ENCODE measurements around the gene MSH6. TPM values are rescaled to one million over a fixed set of nuclear protein-coding genes. Genes with fewer than 3 reads are reported as not detected.

The MSH6 gene
- total and polyA plus RNA-seq, 2 experiments from 2014 or later = 109 to 311 TPM

DNA sequence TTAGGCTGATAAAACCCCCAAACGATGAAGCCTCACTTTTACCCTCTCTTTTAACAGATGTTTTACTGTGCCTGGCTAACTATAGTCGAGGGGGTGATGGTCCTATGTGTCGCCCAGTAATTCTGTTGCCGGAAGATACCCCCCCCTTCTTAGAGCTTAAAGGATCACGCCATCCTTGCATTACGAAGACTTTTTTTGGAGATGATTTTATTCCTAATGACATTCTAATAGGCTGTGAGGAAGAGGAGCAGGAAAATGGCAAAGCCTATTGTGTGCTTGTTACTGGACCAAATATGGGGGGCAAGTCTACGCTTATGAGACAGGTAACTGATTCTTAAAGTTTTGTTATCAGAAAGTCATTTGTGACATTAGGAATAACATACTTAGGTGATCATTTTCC lies 20.4 kb downstream of the MSH6 start (continued):
- TF ChIP-seq REST (IDR thresholded peaks at IDR 0.05; ENCODE audit: unreplicated experiment) (no peak), ETS1 (IDR thresholded peaks at IDR 0.05) (no peak), STAT1 (IDR thresholded peaks at IDR 0.05; ENCODE audit: unreplicated experiment) (no peak), CREB1 (CRISPR knock-in tag; IDR thresholded peaks at IDR 0.05; ENCODE audit: low read depth) (no peak), POLR2AphosphoS5 (IDR thresholded peaks at IDR 0.05; ENCODE audit: low read depth) (no peak), NANOG (IDR thresholded peaks at IDR 0.05; ENCODE audit: borderline replicate concordance) (no peak), ZNF114 (CRISPR knock-in tag; IDR thresholded peaks at IDR 0.05) (no peak), ZNF331 (CRISPR knock-in tag; IDR thresholded peaks at IDR 0.05; ENCODE audit: low read depth) (no peak)
- TF ChIP-seq, protein P1, sequence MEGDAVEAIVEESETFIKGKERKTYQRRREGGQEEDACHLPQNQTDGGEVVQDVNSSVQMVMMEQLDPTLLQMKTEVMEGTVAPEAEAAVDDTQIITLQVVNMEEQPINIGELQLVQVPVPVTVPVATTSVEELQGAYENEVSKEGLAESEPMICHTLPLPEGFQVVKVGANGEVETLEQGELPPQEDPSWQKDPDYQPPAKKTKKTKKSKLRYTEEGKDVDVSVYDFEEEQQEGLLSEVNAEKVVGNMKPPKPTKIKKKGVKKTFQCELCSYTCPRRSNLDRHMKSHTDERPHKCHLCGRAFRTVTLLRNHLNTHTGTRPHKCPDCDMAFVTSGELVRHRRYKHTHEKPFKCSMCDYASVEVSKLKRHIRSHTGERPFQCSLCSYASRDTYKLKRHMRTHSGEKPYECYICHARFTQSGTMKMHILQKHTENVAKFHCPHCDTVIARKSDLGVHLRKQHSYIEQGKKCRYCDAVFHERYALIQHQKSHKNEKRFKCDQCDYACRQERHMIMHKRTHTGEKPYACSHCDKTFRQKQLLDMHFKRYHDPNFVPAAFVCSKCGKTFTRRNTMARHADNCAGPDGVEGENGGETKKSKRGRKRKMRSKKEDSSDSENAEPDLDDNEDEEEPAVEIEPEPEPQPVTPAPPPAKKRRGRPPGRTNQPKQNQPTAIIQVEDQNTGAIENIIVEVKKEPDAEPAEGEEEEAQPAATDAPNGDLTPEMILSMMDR (conservative IDR thresholded peaks at IDR 0.05; ENCODE audit: low read depth in 2 of 2) = no peak

GRCh38 chr2:47803770-47804169 lies 20.8 kb downstream of the MSH6 start:
- Histone ChIP-seq H3K36me3 (ENCODE audit: insufficient read depth) (peaks cover 97% of the 10 kb centered on the region), H4K20me1 (replicated peaks; ENCODE audit: insufficient read depth) (peaks cover 53% of the 10 kb centered on the region), H3K27me3 (ENCODE audit: insufficient read depth) (no peaks in the 10 kb centered on the region), H3K4me3 (no peak overlapping the region), H3K9me2 (ENCODE audit: insufficient read depth) (no peaks in the 10 kb centered on the region), H3K4me2 (no peak overlapping the region), H3K4me1 (ENCODE audit: insufficient read depth) (no peaks in the 10 kb centered on the region), H2AFZ (no peak overlapping the region), H3F3A (replicated peaks; ENCODE audit: low read depth) (peaks cover 56% of the 10 kb centered on the region), H3K27ac (ENCODE audit: low read depth) (no peak overlapping the region; the same call in 1 of the 2 replicates), H3K79me2 (replicated peaks; ENCODE audit: insufficient read depth) (peaks cover 42% of the 10 kb centered on the region)
- DNase-seq (ENCODE audit: low spot score) (no peak), ATAC-seq (no peak)
- H3K4me1 Mint-ChIP-seq = no peaks in the 10 kb centered on the region
- no peaks in the 10 kb centered on the region for H3K9me3 Mint-ChIP-seq
- no peak overlapping the region for H3K27ac Mint-ChIP-seq
- peaks cover 99% of the 10 kb centered on the region for H3K36me3 Mint-ChIP-seq (ENCODE audit: low read depth)
- no peak for TF ChIP-seq ETS1 (IDR thresholded peaks at IDR 0.05)
- H3K27me3 Mint-ChIP-seq (ENCODE audit: insufficient read depth, low read depth, poor library complexity) = peaks cover 7% of the 10 kb centered on the region
- H3K4me3 Mint-ChIP-seq = no peak overlapping the region

Data from GM23338 (cell line).